GM12874 (cell line): Measurements from ENCODE around the gene GFI1B.

ENCODE experiments used
- CTCF ChIP-seq: IDR thresholded peaks from 2 replicates; pipeline ENCODE4 v1.5.1; 2011; ENCODE audit warnings: low read depth, mild to moderate bottlenecking, control low read depth, low read length, moderate library complexity; ENCODE audit not compliant: insufficient read depth

GFI1B gene

GRCh38 chr9:132982458-132982857 is 4.0 kb downstream of the GFI1B start:
- no peak for TF ChIP-seq CTCF

- no peak for TF ChIP-seq CTCF
Observed at GRCh38 chr9:132983491-132984201, 5.2 kb downstream of the GFI1B start.

DNA sequence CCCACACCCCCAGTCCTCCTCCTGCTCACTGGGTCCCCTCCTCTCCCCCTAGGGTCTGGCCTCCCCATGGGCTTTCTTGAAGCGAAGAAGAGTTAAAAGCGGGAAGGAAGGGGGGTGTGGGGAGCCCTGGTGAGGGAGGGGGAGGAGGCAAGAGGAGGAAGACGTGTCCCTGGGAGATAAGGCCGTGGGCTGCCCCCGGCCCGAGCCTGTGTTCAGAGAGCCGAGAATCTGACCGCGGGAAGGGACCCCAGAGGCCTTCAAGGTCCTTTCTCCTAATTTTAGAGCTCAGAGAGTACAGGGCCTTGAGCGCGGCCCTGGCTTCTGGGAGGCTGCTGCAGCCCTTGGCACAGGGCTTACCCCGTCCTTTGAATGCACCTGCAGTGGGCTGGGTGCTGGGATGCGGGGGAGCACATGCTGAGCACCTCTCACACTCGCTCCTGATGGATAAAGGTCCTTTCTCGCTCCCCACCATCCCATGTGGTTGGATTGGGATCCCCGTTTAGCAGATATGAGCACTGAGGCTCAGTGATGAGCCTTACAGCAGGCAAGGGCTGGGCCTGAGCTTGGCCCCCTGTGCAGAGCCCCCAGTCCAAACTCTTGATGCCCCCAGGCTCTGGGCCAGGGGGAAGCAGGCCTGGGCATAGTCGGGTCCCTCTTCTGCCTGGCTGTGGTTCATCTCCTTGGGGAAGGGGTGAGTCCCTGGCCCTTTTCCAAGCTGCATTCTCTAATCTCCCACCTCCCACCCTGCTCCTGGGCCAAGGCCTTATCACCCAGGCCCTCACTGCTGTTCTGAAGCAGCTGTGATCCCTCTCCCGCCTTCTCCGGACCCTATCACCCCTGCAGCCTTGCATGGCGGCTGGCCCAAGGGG is 5.9 kb downstream of the GFI1B start:
- TF ChIP-seq CTCF = no peak

- no peak for TF ChIP-seq CTCF
Observed at GRCh38 chr9:132985071-132985350, 6.5 kb downstream of the GFI1B start.

GRCh38 chr9:132985489-132985888 is 7.0 kb downstream of the GFI1B start:
- no peak for TF ChIP-seq CTCF

GRCh38 chr9:132986114-132986513 is 7.6 kb downstream of the GFI1B start:
- TF ChIP-seq CTCF = no peak

DNA sequence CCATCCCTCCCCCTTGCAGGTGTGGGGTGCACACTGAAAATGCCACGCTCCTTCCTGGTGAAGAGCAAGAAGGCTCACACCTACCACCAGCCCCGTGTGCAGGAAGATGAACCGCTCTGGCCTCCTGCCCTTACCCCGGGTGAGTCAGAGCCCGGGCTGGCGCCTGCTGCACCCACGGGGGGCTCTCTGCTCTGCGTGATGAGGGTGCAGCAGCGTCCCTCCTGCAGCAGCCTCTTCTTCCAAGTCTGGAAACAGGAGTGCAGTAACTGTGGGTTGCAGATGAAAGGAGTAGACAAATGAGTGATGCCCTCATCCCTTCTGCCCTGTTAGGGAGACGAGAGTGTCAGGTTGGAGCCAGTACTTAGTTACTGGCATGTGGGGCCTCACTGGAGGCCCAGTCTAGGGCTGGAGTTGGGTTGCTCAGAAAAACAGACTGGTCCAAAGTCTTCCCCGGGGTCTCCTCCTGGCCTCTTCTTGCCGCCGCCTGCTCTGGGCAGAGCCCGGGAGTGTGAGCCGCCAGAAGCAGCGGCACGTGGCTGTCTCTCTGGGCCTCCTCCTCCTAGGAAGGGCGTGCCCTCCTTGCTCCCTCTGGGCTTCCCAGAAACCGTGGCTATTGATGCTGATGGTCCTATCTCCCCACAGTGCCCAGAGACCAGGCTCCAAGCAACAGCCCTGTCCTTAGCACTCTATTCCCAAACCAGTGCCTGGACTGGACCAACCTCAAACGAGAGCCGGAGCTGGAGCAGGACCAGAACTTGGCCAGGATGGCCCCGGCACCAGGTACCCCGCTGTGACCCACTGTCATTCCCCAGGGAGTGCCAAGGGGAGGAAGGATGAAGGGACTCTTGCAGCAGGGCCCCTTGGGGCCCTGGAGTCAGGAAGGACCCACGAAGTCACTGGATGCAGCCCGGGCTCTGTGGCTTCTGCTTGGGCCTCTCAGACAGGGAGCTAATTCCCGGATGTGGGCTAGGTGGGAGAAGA is 8.4 kb downstream of the GFI1B start:
- no peak for TF ChIP-seq CTCF
